GM18505 (cell line): ENCODE measurements around the gene PLA2G4D.

Source experiments
- ATAC-seq: cut with Tn5 transposase; IDR thresholded peaks from one replicate; pipeline ENCODE4 v1.9.1; 2021; ENCODE audit not compliant: unreplicated experiment
- POLR2A ChIP-seq: IDR thresholded peaks from 4 replicates; pipeline ENCODE4 v1.6.1; 2011; ENCODE audit warnings: borderline replicate concordance; ENCODE audit not compliant: insufficient read depth, insufficient read length; ENCODE audit errors: extremely low read depth

PLA2G4D gene

DNA sequence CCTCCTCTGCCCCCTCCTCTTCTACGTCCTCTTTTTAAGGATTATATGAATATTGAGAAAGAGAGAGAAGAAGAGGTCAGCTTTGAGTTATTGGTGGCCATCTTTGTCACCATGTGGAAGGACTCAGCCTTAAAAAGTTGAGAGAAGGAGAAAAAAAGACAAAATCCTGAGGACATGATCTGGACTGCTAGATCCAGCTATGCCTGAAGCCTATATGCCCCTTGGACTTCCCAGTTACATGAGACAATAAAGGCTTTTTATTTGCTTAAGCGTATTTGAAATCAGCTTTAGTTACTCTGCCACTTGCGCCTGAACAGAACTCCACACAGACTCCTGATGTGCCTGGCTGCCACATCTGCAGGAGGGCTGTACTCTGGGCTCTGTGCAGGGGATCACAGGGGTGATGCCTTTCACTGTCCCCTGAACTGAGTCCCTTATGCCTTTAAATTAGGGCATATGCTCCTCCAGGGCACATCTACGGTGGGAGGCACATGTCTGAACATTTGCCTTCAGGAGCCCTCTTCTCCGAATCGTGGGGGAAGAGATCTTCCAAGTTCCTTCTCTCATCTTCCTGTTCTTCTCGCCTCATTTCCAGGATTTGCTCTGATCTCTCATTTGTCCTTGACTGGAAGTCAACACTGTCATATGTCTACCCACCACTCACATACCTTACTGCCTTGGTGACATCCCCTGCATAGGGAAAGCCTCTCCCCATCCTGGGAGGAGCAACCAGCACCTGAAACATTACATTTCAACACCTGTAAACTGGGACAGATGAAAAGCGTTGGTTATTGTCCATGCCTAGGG, 59.5 kb downstream of the PLA2G4D start:
- no peak for ATAC-seq
- no peak for TF ChIP-seq POLR2A

DNA sequence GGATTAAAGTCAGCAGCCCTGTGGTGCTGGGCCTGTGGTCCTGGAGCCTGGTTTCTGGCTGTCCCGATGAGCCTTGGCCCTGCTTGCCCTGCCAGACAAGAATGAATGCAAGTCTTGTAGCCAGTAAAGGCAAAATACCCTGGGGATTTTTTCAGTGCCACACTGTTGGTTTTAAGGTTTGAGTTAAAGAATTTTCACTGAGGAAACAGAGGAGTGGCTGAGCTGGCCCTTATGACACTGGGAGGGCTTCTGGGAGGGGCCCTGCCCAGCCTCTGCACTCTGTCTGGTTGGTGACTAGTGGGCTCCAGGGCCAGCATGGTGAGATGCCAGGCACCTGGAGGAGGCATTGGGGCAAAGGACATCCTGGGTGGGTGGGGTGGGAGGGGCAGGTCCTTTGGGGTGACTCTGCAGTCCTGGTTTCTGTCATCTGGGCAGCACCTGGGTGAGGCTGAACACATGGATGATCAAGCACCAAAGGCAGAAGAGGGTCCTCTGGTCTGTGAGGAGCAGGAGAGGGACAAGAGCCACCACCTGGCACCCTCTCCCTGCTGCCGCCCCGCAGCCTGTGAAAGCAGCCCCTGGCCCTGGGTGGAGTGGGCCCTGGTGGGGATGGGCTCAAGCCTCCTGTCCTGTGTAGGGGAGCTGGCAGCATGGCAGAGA, 61.0 kb downstream of the PLA2G4D start:
- no peak for ATAC-seq
- TF ChIP-seq POLR2A, result no peak

- ATAC-seq, result no peak
- no peak for TF ChIP-seq POLR2A
These were observed 61.8 kb downstream of the PLA2G4D start for GRCh38 chr15:42032376-42033213.

DNA sequence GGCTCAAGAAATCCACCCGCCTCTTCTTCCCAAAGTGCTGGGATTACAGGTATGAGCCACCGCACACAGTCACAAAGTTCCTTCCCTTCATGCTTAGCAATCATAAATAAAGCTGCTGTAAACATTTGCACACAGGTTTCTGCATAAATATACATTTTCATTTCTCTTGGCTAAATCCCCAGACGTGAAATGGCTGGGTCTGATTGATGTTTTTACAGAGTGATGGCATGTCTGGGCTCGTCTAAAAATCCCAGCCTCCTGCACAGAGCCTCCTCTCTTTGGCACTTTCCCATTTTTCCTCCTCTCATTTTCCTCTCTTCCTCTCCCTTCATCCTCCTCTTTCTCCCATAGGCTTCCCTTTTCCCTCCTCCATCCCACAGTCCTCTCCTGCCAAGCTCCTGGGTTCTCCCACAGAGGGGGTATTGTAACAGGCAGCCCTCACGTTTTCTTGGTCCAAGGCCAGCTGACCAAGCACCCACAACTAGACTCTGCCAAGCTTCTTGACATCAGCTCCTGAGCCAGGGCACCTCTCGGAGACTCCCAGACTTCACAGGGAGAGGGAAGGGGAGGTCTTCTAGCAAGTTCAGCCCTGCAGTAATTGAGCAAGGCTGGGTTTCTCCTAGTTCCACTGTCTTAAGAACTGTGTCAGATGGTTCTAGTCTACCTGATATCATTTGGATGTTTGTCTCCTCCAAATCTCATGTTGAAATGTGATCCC, 63.0 kb downstream of the PLA2G4D start:
- TF ChIP-seq POLR2A, result no peak
- ATAC-seq, result no peak

DNA sequence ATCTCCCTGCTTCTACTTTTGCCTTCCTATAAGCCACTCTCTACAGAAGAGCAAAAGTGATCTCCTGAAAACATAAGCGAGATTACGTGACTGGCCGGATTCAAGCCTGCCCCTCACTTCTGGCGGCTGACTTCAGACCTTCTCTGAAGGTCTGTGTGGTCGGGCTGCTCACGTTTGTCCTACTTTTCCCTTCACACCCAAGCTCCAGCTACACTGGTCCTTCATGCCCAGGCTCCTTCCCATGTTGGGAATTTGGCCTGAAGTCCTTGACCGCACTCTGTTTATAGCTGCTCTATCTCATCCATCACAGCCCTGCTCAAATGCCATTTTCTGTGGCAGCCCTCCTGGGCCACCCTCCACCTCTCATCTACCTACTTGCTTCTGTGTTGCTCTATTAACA, 66.8 kb downstream of the PLA2G4D start:
- ATAC-seq, result no peak
- no peak for TF ChIP-seq POLR2A

GRCh38 chr15:42024303-42024702, 70.1 kb downstream of the PLA2G4D start:
- no peak for TF ChIP-seq POLR2A
- no peak for ATAC-seq

GRCh38 chr15:42021593-42021992, 72.8 kb downstream of the PLA2G4D start:
- ATAC-seq, result no peak
- no peak for TF ChIP-seq POLR2A

GRCh38 chr15:42020713-42021273, 73.6 kb downstream of the PLA2G4D start, which contains the start of gene PLA2G4E:
Gene PLA2G4E (minus strand): TSS chr15:42021042. CDS start chr15:42021030, 12 bp downstream.
- no peak for ATAC-seq
- TF ChIP-seq POLR2A, result no peak

DNA sequence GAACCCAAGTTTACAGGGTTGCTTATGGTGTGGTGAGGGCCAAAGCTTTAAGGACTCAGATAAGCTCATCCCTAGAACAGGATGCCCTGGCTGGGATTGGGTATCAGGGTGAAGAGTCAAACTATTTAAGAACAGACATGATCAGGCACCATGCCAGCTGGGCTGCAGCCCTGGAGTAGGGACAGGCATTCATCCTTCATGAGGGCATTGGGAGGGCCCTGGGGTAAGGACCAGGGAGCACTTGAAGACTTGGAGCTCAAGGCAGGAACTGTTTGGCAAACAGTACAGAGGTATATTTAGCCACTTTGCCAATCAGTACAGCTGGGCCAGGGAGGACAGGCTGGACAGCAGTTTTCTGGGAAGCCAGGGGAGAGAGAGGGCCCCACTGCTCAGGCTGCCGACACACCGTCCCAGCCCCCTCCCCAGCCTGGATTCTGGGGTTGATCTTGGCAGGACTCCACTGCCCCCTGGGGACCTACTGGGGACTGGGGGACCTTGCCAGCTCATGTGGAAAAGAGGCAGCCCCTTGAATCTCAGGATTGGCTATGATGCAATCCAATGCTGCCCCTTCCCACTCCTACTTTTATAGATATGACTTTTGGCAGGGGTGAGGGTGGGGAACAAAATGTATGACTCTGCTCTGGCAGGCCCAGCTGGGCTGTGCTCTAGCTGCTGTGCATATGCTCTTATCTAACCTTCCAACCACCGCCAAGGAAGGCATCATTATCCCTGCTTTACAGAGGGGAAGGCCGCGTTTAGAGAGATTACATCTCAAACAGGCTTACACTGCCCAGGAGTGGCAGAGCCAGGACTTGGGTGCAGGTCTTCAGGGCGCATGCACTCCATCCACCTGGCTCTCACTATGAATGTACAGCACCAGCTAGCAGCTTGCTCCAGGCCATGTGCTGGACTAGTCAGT, 75.8 kb downstream of the PLA2G4D start:
- ATAC-seq, result no peak
- TF ChIP-seq POLR2A, result no peak
